Heart left ventricle (tissue), 16 donors: ENCODE measurements around the gene PKLR. TPM values are rescaled to one million over a fixed set of nuclear protein-coding genes. Genes with fewer than 3 reads are reported as not detected.
A peak's percentile ranks its signal among the peaks of the same experiment; 100 is the strongest.

ENCODE experiments used
- ATAC-seq, 4 donors: fragments of 200-7000 bp; cut with Tn5 transposase; one replicate each; pipeline ENCODE4 v1.9.1; 2020 to 2022; ENCODE audit warnings: moderate library complexity in 4 of 4, mild to moderate bottlenecking in 3 of 4, moderate number of reproducible peaks in 1 of 4
- DNase-seq, 5 donors: peaks; one replicate each; pipeline ENCODE4 v3.0.0-alpha.2; 2020
- H3K27ac ChIP-seq, 12 donors: fragments of 200-600 bp; sonication (generic) in 4 of 12; one replicate each; pipeline versions ENCODE4 v1.5.0 to v1.8.0; 2016 to 2022; ENCODE audit warnings: mild to moderate bottlenecking in 2 of 12
- H3K27me3 ChIP-seq, 9 donors: fragments of 200-600 bp; sonication (generic) in 2 of 9; one replicate each; pipeline versions ENCODE4 v1.5.1 to v1.8.0; 2016 to 2022; ENCODE audit warnings: mild to moderate bottlenecking in 3 of 9
- H3K36me3 ChIP-seq, 9 donors: fragments of 200-600 bp; sonication (generic) in 2 of 9; one replicate each; pipeline versions ENCODE4 v1.5.0 to v1.8.0; 2018 to 2022; ENCODE audit warnings: mild to moderate bottlenecking in 2 of 9
- H3K4me1 ChIP-seq, 12 donors: fragments of 200-600 bp; sonication (generic) in 4 of 12; one replicate each; pipeline versions ENCODE4 v1.5.0 to v1.8.0; 2016 to 2022; ENCODE audit warnings: mild to moderate bottlenecking in 3 of 12
- H3K4me3 ChIP-seq, 12 donors: fragments of 200-600 bp; sonication (generic) in 4 of 12; one replicate each; pipeline versions ENCODE4 v1.5.0 to v1.8.0; 2017 to 2022; ENCODE audit warnings: mild to moderate bottlenecking in 9 of 12, moderate library complexity in 4 of 12
- H3K9me3 ChIP-seq, 12 donors: fragments of 200-600 bp; sonication (generic) in 4 of 12; one replicate each; pipeline versions ENCODE4 v1.5.0 to v1.8.0; 2016 to 2022; ENCODE audit warnings: mild to moderate bottlenecking in 1 of 12
- POLR2A ChIP-seq, 2 donors: fragments of 450-650 bp; IDR thresholded peaks; one replicate each; pipeline ENCODE4 v1.6.1; 2017; ENCODE audit warnings: antibody characterized with exemption in 2 of 2, mild to moderate bottlenecking in 2 of 2, moderate library complexity in 2 of 2
- WGBS, 4 donors: extraction: QIAGEN DNeasy Blood & Tissue Kit in 2 of 4; methylation state at CpG; one replicate each; pipeline versions ENCODE4 v1.1.5 to v1.1.7; 2013 to 2018; 5-methylcytosine and 5-hydroxymethylcytosine counted together
- intact Hi-C, 10 donors: fragments of 100-400 bp; cut with DNase I; formaldehyde crosslinking; loops; one replicate each; pipeline versions ENCODE4 v1.11.1 to v1.14.2; 2022
- polyA plus RNA-seq, 2 donors: library from polyadenylated mRNA; stranded (reverse); fragments of 200-250 nt; gene quantifications; one replicate each; pipeline ENCODE4 v1.2.3, GENCODE V29; 2013
- total RNA-seq, 9 donors: library from RNA; depleted of rRNA in 2 of 9; stranded (reverse); fragments of >200 nt in 2 of 9; fragmentation: NEBNext Ultra II Directional in 3 of 9; extraction: Animal tissue kit (Norgen Biotek cat#: 25700) in 3 of 9; gene quantifications; one replicate each; pipeline versions ENCODE4 v1.1.0 to v1.2.4, GENCODE V29; 2016 to 2023
- TF ChIP-seq, protein P1 (sequence below), 12 donors: fragments of 200-600 bp; sonication (generic) in 4 of 12; IDR thresholded peaks; one replicate each; pipeline versions ENCODE4 v1.5.0 to v1.8.0; 2018 to 2022; ENCODE audit warnings: antibody characterized with exemption in 12 of 12, mild to moderate bottlenecking in 5 of 12
- donor health status: ischemic (EF 13 %, LVEDD 7.1; RV severe dilation, severe dysfunction).
- donor health status: healthy with polysubstance abuse.
- donor health status: DM: no; HTN: yes; CAD: no.
- donor health status: DM: no; HTN: no; CAD: no.
- donor health status: ischemic (EF 25% LVEDD 6.9; RV normal size, moderate dysfunction).
- donor health status: ischemic (EF 25% LVEDD 5.7; RV mildly dilated, moderate dysfunction).
- donor health status: healthy.
- donor health status: DM: yes; HTN: yes; CAD: no.
- donor health status: ischemic (EF 35%, LVEDD 5.7; RV mildly dilated, moderate dysfunction).
- donor health status: nonischemic (EF 11% LVEDD 7.7; RV severe dilation, severe dysfunction).
- donor health status: DM: yes; HTN: yes; CAD: no.
- donor health status: PGD.
- donor health status: ischemic (EF 29% LVEDD 5.4; RV normal size, mild dysfunction).
- donor health status: nonischemic (EF 23%, LVEDD 6.1; RV moderate dilation, normal function).

PKLR gene
- total and polyA plus RNA-seq, 11 donors, result 0.09 TPM; not detected in 10

GRCh38 chr1:155254228-155254713 is 47.0 kb downstream of the PKLR start:
- H3K4me3 ChIP-seq, result peak overlapping the region; percentile 67 to 97 (median 87)
- H3K27me3 ChIP-seq, result no peaks in the 10 kb centered on the region
- peak overlapping the region in 11 of 12 donors; percentile 89 to 99 (median 96) for H3K27ac ChIP-seq
- TF ChIP-seq, protein P1, sequence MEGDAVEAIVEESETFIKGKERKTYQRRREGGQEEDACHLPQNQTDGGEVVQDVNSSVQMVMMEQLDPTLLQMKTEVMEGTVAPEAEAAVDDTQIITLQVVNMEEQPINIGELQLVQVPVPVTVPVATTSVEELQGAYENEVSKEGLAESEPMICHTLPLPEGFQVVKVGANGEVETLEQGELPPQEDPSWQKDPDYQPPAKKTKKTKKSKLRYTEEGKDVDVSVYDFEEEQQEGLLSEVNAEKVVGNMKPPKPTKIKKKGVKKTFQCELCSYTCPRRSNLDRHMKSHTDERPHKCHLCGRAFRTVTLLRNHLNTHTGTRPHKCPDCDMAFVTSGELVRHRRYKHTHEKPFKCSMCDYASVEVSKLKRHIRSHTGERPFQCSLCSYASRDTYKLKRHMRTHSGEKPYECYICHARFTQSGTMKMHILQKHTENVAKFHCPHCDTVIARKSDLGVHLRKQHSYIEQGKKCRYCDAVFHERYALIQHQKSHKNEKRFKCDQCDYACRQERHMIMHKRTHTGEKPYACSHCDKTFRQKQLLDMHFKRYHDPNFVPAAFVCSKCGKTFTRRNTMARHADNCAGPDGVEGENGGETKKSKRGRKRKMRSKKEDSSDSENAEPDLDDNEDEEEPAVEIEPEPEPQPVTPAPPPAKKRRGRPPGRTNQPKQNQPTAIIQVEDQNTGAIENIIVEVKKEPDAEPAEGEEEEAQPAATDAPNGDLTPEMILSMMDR (IDR thresholded peaks at IDR 0.05), result no peak
- no peak for TF ChIP-seq POLR2A (IDR thresholded peaks at IDR 0.05)
- H3K36me3 ChIP-seq, result peaks cover 0 to 27% (median 21%) of the 10 kb centered on the region in 9 donors
- intact Hi-C loops, result loop anchor here in 7 of 10 donors (2.0 to 10.0 kb wide), 6 partner anchors 53 to 338 kb away; partner anchors contain the start of genes RUSC1 (in 3 of the 7) and FDPS (in 2 of the 7)
- DNase-seq (peak in 1 of 5 donors; percentile 61), ATAC-seq (peak in 2 of 4 donors; percentile 0)
- WGBS, 4 donors, result 42 to 49% (median 45%) methylated on average over 10 to 12 of the region's 12 CpGs
- peaks cover 7 to 43% (median 33%) of the 10 kb centered on the region in 12 donors for H3K4me1 ChIP-seq
- no peaks in the 10 kb centered on the region for H3K9me3 ChIP-seq

GRCh38 chr1:155253797-155254196 is 47.4 kb downstream of the PKLR start:
- H3K9me3 ChIP-seq, result no peaks in the 10 kb centered on the region
- no peak for DNase-seq
- no peaks in the 10 kb centered on the region for H3K27me3 ChIP-seq
- 61 to 82% (median 72%) methylated on average over 5 of the region's 5 CpGs for WGBS, 4 donors
- peaks cover 7 to 43% (median 33%) of the 10 kb centered on the region in 12 donors for H3K4me1 ChIP-seq
- TF ChIP-seq, protein P1 (IDR thresholded peaks at IDR 0.05), result no peak
- no peak for TF ChIP-seq POLR2A (IDR thresholded peaks at IDR 0.05)
- ATAC-seq, result no peak
- H3K36me3 ChIP-seq, result peaks cover 0 to 23% (median 18%) of the 10 kb centered on the region in 9 donors
- intact Hi-C loops, result loop anchor here in 8 of 10 donors (2.0 to 10.0 kb wide), 7 partner anchors 54 to 339 kb away; partner anchors contain the start of genes RUSC1 (in 3 of the 8) and FDPS (in 2 of the 8)
- H3K4me3 ChIP-seq, result peak overlapping the region in 6 of 12 donors; percentile 77 to 95 (median 87)
- peak overlapping the region in 7 of 12 donors; percentile 95 to 99 (median 98) for H3K27ac ChIP-seq

- ATAC-seq (no peak), DNase-seq (no peak)
- 85 to 91% (median 89%) methylated on average over 5 of the region's 5 CpGs for WGBS, 4 donors
- H3K27ac ChIP-seq, result no peak overlapping the region
- H3K27me3 ChIP-seq, result no peaks in the 10 kb centered on the region
- no peak overlapping the region for H3K4me3 ChIP-seq
- peaks cover 0 to 20% (median 13%) of the 10 kb centered on the region in 9 donors for H3K36me3 ChIP-seq
- TF ChIP-seq, protein P1 (IDR thresholded peaks at IDR 0.05), result no peak
- no peak for TF ChIP-seq POLR2A (IDR thresholded peaks at IDR 0.05)
- peaks cover 7 to 43% (median 33%) of the 10 kb centered on the region in 12 donors for H3K4me1 ChIP-seq
- intact Hi-C loops, result loop anchor here in 8 of 10 donors (2.0 to 10.0 kb wide), 6 partner anchors 54 to 339 kb away; partner anchors contain the start of genes RUSC1 (in 3 of the 8) and FDPS (in 1 of the 8)
- H3K9me3 ChIP-seq, result no peaks in the 10 kb centered on the region
These were observed 48.0 kb downstream of the PKLR start for GRCh38 chr1:155253208-155253607.

- ATAC-seq, result no peak
- no peak for DNase-seq
- intact Hi-C loops, result loop anchor here (2.0 to 10.0 kb wide), 8 partner anchors 56 to 341 kb away; partner anchors contain the start of genes RUSC1 (in 3 of the 10) and FDPS (in 1 of the 10)
- Histone ChIP-seq H3K4me1 (peaks cover 7 to 43% (median 33%) of the 10 kb centered on the region in 12 donors), H3K9me3 (no peaks in the 10 kb centered on the region), H3K36me3 (peaks cover 0 to 18% (median 12%) of the 10 kb centered on the region in 9 donors), H3K4me3 (no peak overlapping the region), H3K27ac (peak overlapping the region in 2 of 12 donors; percentile 46 to 53), H3K27me3 (no peaks in the 10 kb centered on the region)
- TF ChIP-seq, protein P1 (IDR thresholded peaks at IDR 0.05), result no peak
- TF ChIP-seq POLR2A (IDR thresholded peaks at IDR 0.05), result no peak
- 73 to 86% (median 78%) methylated on average over 7 of the region's 7 CpGs for WGBS, 4 donors
These were observed 49.7 kb downstream of the PKLR start for GRCh38 chr1:155251566-155251965.
